ENCODE data around the gene DISP2.

The DISP2 gene, protein sequence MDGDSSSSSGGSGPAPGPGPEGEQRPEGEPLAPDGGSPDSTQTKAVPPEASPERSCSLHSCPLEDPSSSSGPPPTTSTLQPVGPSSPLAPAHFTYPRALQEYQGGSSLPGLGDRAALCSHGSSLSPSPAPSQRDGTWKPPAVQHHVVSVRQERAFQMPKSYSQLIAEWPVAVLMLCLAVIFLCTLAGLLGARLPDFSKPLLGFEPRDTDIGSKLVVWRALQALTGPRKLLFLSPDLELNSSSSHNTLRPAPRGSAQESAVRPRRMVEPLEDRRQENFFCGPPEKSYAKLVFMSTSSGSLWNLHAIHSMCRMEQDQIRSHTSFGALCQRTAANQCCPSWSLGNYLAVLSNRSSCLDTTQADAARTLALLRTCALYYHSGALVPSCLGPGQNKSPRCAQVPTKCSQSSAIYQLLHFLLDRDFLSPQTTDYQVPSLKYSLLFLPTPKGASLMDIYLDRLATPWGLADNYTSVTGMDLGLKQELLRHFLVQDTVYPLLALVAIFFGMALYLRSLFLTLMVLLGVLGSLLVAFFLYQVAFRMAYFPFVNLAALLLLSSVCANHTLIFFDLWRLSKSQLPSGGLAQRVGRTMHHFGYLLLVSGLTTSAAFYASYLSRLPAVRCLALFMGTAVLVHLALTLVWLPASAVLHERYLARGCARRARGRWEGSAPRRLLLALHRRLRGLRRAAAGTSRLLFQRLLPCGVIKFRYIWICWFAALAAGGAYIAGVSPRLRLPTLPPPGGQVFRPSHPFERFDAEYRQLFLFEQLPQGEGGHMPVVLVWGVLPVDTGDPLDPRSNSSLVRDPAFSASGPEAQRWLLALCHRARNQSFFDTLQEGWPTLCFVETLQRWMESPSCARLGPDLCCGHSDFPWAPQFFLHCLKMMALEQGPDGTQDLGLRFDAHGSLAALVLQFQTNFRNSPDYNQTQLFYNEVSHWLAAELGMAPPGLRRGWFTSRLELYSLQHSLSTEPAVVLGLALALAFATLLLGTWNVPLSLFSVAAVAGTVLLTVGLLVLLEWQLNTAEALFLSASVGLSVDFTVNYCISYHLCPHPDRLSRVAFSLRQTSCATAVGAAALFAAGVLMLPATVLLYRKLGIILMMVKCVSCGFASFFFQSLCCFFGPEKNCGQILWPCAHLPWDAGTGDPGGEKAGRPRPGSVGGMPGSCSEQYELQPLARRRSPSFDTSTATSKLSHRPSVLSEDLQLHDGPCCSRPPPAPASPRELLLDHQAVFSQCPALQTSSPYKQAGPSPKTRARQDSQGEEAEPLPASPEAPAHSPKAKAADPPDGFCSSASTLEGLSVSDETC (N-terminal part only)

DNA sequence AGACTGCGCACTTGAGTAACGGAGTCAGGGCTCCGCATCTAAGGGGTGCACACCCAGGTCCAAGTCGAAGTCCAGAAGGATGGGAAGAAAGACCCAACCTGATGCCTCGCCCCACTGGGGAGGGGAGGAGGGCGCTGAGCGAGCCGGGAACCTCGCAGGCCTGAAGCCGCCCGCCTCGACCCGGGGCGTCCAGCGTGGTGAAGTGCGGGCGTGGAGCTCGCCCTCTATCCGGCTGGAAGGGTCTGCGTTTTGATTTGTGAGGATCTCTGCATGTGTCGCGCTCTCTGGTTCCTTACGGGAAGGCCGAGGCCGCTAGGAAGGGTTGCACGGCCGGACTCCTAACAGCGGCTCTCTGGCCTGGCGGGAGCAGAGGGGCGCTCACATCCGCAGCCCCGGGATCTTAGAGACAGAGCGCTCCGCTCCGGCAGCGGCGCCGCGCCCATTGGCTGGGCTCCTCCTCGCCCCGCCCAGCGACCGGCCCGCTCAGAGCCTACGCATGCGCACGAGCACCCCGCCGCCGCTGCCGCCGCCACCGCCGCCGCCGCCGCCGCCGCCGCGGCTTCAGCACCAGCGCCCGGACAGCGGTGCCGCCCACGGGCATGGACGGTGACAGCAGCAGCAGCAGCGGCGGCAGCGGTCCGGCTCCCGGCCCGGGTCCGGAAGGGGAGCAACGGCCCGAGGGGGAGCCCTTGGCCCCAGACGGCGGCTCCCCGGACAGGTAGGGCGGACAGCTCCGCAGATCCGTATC lies at the start of gene DISP2:
DISP2 (plus strand) TSS at position 497 of the 748 bp plus-strand sequence; CDS start at position 600, 103 bp downstream.
- Histone ChIP-seq H3K27ac (no peak within 1 kb of the TSS), H3K4me3 (peak within 1 kb of the TSS; percentile 29 to 60 (median 52))

DNA sequence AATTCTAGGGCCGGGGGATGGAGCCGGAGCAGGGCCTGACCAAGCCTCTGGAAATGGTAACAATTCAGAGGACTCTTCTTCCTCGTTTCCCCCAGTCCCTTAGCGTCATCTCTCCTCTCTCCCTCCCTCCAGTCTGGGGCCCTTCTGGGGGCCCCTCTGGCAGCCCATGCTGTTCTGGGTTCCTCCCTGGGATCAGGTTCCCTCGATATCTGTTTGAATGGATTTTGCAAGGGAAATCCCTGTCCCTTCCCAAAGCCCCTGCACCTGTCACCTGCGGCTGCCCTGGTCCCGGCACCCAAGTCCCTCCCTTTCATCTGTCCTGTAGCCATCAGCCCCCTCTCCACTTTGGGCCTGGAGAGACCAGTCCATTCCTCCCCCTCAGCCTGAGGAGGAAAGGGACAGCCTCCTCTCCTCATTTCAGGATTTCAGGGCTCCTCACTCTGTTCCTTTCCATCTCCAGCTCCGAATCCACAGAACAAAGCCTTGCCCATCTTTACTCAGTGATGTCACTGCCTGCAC lies 48.6 kb upstream of the DISP2 start:
- Histone ChIP-seq H3K27ac (peak overlapping the region in 8 of 21 experiments; percentile 79 to 99 (median 91)), H3K4me3 (no peak overlapping the region)

DNA sequence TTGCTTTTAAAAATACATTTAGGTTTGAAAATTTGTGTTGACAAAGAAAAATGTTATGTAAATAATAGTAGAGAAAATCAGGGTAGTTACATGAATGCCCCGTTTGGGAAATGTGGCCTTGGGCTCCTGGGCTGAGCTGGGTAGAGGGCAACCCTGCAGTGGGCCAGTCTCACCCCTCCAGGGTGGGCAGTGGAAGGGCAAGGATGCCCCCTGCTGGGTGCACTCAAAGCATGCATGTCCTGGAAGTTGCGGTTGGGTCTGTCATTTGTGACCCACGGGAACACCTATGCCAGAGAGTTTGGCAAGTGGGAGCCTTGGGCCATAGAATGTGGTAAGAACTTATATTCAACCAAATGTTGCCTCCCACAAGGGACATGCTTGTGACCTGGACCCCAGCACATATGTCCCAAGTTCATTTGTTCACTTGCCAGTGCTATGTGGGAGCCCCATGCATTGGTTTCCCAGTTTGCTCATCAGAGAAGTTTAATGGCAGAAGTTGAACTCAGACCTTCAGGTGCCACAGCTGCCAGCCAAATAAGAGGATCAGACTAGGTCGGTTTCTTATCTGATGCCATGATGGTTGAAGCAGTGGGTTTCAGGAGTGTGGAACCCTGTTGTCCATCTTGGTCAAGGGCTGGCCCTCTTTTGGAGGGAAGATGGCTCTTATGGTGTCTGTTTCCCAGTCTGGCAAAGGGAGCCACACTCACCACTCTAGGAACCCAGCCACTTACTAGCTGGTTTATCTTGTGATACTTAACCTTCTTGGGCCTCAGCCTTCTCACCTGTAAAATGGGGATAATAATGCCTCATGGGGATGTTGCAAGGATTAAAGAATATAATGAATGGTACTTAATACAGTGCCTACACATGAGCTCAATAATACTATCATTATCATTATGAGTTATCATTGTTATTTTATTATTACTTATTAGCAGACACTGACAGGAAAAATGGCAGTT lies 47.7 kb upstream of the DISP2 start:
- H3K27ac ChIP-seq, result no peak overlapping the region
- no peak overlapping the region for H3K4me3 ChIP-seq

DNA sequence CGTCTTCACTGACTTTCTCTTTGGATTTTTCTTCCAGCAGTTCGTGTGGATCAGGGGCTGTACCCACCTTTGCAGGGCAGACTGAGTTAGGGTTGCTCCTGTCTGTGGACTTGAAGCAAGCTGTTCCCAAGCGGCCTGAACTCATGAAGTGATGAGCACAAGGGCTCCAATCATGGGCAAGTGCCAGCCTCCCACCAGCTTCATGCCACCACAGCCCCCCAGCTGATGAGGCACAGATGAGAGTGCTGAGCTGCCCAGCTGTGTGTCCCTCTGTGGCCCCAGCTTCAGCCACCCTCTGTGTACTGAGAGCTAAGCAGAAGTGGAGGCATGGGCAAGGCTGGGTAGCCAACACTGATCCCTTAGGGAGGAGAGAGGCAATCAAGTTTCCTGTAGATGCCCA lies 47.0 kb upstream of the DISP2 start:
- H3K27ac ChIP-seq, result no peak overlapping the region
- H3K4me3 ChIP-seq, result no peak overlapping the region

DNA sequence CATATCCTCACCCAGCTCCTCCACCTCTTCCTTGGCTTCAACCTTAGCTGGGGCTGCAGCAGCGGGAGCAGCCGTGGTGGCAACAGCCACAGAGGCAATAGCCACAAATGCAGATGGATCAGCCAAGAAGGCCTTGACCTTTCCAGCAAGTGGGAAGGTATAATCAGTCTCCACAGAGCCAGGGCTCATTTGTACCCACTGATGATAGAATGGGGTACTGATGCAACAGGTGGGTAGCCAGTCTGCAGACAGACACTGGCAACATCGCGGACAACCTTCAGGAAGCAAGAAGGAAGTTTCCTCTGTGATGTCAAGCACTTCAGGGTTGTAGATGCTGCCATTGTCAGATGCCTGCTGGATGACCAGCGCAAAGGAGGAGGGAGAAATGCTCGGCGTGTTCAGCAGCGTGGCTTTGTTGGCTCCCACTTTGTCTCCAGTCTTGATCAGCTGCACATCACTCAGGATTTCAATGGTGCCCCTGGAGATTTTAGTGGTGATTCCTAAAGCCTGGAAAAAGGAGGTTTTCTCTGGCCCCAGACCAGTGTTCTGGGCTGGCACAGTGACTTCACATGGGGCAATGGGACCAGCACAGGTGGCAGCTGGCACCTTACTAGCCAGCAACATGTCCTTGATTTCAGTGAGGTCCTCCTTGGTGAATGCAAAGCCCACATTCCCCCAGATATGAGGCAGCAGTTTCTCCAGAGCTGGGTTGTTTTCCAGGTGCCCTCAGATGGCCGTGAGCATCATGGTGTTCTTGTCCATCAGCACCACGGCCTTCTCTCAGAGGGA lies 45.5 kb upstream of the DISP2 start:
- no peak overlapping the region for H3K4me3 ChIP-seq
- H3K27ac ChIP-seq, result no peak overlapping the region

DNA sequence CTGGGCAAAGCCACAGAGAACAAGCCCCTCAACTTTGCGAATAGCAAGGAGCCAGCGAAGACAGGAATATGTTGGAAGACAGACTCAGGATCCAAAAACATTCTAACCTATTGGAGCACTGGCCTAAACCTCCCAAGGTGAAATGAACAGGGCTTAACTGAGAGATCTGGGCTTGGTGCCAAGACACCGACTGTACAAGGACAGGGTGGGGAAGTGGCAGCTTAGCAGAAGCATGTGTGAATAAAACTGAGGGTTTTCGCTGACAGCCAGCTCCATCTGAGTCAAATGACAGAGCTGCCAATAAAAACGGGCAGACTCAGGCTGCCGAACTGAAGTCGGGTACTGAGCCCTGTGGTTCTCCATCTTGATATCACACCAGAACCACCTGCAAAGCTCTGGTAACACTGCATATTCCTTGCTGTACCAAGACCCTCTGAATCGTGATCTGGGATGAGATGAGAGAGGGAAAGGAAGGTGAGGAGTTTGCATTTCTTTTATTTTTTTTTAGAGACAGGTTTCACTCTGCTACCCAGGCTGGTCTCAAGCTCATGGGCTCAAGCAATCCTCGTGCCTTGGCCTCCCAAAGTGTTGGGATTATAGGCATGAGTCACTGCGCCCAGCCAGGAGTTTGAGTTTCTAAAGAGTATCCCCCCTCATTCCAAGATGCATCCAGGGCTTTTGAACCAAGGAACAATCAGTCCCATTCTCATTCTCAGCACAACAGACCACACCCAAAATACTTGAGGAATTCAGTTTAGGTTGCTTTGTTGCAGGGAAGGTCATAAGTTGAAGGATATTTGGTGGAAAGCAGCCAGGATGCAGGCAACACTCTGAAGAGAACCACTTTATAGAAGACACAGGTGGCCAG lies 44.3 kb upstream of the DISP2 start:
- peak overlapping the region in 1 of 21 experiments; percentile 52 for H3K27ac ChIP-seq
- H3K4me3 ChIP-seq, result no peak overlapping the region

DNA sequence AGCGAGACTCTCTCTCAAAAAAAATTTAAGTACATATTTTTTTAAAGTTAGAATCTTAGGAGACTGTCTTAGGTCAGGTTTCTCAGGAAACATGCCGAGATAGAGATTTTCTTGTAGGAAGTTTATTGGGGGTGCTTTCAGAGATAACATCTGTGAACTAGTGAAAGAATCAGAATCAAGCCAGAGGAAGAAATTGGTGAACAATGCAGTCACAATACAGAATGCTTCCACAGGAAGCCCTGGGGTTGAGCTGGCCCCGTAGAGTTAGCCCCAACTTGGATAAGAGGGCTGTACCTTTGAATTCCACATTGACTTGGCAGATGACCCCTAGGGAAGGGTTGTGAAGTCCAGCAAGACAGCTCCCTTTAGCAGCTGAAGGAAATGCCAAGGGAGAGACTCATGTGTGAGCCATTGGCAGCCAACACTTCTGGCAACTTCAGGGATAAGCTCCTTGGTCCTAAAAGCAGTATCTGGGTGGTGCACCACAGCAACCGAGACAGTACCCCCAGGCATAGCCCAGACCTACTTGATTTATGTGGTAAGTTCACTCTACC lies 43.2 kb upstream of the DISP2 start:
- H3K27ac ChIP-seq, result no peak overlapping the region
- H3K4me3 ChIP-seq, result no peak overlapping the region

DNA sequence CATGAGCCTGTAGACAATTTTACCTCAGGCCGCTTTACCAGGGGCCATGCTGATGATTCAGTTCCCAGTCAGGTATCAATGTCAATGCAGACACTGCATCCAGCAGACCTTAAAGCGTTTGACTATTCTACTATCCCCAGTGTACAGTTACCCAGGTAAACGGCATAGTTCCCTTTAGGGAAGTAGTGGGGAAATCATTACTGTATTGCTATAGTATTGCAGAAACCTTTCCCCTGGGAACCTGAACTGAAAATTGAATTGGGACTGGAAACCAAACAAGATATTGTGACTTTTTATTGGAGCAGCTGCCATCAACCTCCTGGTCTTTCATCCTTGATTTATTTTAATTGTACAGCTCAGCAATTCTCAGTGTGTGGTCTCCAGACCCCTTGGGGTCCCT lies 41.1 kb upstream of the DISP2 start:
- H3K4me3 ChIP-seq, result no peak overlapping the region
- no peak overlapping the region for H3K27ac ChIP-seq

DNA sequence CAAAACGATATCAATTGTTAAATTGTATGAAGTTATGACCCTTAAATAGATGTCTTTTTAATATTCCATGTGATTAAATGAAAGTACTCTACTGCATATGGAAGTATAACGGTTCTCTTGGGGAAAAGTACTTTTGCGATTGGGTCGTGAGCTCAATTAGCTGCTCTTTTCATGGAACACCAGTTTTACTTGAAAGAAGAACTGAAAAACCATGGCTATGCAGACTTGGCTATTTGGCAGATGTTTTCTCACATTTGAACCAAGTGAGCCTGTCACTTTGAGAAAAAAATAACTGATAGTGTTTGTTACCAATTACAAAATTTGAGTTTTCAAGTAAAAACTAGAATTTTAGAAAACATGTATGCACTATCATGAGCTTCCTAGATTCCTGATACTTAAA lies 40.4 kb upstream of the DISP2 start:
- H3K27ac ChIP-seq, result no peak overlapping the region
- H3K4me3 ChIP-seq, result no peak overlapping the region

DNA sequence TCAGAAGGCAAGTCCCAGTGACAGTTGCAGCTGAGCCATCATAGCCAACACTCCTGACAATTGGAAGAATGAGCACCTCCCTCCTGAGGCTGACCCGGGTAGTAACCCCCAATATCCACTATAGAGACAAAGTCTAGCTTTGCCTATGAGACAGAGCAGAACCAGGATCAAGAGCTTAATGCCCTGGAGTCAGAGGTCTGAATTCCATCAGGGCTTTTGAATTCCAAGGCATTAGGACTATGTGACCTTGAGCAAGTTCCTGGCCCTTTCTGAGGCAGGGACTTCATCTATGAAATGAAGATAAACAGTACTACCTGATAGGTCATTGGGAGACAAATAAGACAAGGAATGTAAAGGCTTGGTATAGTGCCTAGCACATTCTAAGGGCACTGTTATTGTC lies 37.6 kb upstream of the DISP2 start:
- H3K27ac ChIP-seq, result no peak overlapping the region
- no peak overlapping the region for H3K4me3 ChIP-seq

DNA sequence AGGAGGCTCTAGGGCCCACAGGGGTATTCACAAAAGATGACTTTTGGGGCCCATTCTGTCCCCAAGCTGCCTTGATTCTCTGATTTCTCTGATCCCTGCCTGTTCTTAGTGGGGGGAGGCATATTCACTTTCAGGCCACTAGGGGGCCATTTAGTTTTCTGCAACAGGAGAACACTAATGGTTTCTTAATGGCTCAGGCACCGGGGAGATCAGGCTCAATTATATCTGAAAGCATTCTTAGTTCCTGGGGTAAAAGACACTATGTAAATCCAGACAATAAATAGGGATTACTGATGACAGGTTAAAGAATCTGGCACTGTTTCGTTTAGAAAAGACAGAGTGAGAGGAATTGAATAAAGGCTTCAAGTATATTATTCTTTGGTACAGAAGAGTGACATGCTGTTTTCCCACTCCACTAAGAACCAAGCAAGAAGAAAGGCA lies 37.1 kb upstream of the DISP2 start:
- H3K27ac ChIP-seq, result no peak overlapping the region

DNA sequence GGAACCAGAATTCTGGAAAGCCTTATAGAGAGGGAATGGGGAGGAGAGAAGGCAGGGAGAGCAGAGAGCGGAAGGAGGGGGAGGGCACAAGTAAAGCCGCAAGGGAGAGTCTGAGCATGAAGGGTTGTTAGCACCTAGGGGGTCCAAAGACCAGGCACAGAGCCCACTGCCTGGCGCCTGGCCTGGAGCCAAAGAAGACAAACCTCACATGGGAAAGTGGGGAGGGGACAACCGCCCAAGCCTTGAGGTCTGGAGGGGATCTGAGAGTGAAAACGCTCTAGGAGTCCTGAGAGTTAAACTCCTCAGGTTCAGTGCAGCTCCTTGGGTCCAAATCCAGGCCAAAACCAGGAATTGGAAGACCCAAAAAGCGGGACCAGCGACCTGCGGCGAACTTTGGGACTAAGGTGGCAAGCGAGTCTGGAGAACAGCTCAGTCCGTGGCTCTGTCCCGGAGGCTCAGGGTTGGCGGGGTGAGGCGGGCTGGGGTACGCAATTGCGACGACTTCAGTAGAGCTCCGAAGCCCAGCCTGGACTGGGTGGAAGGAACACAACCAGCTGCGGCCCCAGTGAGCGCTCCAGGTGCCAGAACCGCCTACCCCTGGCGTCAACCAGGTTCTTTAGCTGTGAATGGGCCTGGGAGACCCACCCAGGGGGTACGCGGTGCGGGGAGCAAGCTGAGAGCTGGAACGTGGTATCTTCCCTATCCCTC lies 35.3 kb upstream of the DISP2 start:
- peak overlapping the region; percentile 33 to 81 (median 68) for H3K4me3 ChIP-seq
- peak overlapping the region in 7 of 21 experiments; percentile 0 to 62 (median 33) for H3K27ac ChIP-seq

More for the DNA sequence above, 37.1 kb upstream of the DISP2 start:
- H3K4me3 ChIP-seq, result no peak overlapping the region

DNA sequence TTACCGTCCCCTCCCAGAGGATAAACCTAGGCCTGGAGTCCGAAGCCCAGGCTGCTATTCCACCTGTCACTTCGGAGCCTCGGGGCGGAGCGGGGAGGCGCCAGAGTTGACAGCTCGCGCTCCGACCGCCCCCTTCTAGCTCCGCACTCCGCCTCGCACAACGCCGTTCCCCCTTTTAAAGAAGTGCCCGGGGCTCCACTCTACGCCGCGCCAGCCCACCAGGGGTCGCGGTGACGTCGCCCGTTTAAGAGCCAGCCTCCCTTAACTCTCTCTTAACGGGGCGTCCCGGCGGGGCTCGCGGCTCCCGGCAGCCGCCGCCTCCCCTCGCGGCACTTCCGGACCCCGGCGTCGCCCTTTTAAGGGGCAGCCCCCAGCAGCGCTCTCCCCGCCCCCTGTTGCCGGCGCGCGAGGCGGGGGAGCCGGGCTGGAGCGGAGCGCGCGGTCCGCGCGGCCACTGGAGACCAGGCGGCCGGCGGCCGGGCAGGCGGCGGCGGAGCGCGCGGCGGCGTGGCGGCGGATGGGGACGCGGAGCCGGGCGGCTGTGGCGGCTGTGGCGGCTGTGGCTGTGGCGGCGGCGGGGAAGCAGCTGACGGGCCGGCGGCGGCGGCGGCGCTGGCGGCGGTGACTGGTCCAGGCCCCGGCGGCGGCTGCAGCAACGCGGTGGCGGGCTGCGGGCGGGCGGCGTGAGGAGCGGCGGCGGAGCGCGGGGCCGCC lies 34.6 kb upstream of the DISP2 start, which contains the start of gene INAFM2:
INAFM2 (plus strand) TSS at position 454 of the 714 bp plus-strand sequence. CDS start 364 bp downstream, outside the sequence.
- Histone ChIP-seq H3K4me3 (peak within 1 kb of the TSS; percentile 61 to 81 (median 72)), H3K27ac (peak within 1 kb of the TSS in 20 of 21 experiments; percentile 17 to 82 (median 75))

All from skin epidermis (tissue), 12 donors.